HG03469 (cell line): Measurements from ENCODE around the gene KCNK5.

Source experiments
- ATAC-seq: cut with Tn5 transposase; IDR thresholded peaks from one replicate; pipeline ENCODE4 v1.9.1; 2021; ENCODE audit warnings: mild to moderate bottlenecking, moderate library complexity, moderate number of reproducible peaks; ENCODE audit not compliant: unreplicated experiment

The KCNK5 gene

DNA sequence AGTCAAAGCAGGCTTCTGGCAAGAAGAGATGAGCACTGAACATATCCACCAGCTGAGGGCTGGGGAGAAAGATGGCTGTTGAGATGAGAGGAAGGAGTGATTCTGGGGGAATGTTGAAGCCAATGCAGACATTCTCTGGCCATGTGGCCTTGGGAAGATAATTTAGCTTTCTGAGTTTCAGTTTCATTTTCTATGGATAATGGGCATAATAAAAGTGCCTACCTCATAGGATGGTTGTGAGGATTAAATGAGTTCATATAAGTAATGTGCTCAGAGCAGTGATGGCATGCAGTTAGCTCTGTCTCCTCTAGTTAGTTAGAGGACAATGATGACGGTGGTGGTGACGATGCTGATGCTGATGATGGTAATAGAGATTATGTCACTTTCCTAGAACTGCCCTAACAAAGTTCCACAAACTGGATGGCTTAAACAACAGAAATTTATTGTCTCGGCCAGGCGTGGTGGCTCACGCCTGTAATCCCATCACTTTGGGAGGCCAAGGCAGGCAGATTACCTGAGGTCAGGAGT is 18.5 kb upstream of the KCNK5 start:
- ATAC-seq = no peak

- ATAC-seq = no peak
Observed at GRCh38 chr6:39243809-39244208, 14.5 kb upstream of the KCNK5 start.

DNA sequence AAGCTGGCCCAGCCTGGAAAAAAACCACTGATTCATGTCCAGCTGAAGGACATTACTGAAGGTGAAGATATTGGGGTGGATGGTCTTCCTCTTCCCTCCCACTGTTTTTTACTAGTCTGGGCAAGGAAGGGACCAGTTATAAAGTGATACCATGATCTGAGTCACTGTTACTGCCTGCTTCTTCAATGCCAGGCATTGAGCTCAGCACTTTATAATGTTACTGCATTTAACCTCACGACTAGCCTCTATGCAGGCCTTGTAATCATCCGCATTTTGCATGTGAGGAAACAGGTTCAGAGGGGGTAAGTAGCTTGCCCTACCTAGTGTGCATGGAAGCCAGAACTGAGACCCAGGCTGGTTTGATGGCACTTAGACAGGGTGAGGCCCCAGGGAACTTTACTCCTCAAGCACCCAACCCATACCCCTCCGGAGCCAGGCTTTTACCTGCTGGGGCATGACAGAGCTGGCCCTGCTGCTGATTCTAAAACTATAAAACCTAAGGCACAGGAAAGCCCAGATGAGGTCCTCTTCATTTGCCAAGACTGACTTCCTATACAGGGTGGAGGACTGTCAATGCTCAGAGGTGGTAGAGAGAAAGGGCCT is 11.0 kb upstream of the KCNK5 start:
- ATAC-seq = no peak

DNA sequence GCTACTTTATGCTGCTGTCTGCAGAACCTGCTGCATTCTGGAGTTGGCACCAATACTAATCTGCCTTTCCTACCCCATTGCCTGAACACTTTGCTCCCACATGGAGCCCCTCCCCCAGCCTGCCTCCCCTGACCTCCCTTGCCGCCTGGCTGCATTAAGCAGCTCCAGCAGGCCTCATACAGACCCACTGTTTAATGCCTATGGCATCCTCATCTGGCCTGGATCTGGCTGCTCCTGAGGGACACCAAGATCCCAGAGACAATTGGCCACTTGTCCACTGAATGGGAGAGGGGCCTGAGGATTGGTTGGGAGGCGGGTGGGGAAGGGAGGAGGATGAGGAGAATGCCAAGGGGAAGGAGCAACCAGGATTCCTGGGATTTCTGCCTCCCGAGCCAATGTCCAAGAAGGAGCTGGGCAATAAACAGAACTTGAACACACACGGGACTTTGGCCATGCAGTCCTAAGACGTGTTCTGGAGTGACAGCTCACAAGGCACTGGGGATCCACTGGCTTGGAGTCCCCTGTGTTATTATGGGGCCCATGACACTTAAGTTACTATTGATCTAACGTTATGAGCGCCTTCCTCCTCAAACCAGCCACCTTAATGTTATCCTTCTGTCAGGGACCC is 10.4 kb upstream of the KCNK5 start:
- no peak for ATAC-seq

DNA sequence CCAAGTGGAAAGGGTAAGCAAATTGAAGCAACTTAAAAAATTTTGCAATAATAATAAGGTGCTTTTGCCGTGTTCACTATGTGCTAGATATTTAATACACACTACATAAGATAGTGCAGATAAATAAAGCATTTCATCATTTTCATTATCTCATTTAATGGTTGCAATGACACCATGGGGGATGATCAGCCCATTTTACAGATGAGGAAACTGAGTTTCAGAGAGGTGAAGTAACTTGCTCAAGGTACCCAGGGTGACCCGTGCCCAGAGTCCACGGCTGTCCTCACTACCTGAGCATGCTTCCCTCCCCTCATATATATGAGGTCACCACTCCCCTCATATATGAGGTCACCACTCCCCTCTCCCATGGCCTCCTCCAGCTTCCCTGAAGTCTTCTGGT is 7.5 kb upstream of the KCNK5 start:
- no peak for ATAC-seq

DNA sequence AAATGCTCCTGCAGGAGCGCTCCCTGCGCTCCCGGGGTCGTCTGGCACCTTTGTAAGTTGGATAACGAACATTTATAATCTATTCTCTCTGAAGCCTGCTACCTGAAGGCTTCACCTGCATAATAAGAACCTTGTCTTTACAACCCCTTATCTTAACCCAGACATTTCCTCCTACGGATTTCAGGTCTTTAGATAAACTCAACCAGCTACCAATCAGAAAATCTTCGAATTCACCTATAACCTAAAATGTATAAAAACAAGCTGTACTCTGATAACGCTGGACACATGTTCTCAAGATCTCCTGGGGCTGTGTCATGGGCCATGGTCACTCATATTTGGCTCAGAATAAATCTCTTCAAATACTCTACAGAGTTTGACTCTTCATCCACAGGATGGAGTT is 4.1 kb upstream of the KCNK5 start:
- ATAC-seq = no peak

GRCh38 chr6:39231521-39232243 is 2.4 kb upstream of the KCNK5 start:
- ATAC-seq = no peak

GRCh38 chr6:39230654-39231035 is 1.4 kb upstream of the KCNK5 start:
- no peak for ATAC-seq

DNA sequence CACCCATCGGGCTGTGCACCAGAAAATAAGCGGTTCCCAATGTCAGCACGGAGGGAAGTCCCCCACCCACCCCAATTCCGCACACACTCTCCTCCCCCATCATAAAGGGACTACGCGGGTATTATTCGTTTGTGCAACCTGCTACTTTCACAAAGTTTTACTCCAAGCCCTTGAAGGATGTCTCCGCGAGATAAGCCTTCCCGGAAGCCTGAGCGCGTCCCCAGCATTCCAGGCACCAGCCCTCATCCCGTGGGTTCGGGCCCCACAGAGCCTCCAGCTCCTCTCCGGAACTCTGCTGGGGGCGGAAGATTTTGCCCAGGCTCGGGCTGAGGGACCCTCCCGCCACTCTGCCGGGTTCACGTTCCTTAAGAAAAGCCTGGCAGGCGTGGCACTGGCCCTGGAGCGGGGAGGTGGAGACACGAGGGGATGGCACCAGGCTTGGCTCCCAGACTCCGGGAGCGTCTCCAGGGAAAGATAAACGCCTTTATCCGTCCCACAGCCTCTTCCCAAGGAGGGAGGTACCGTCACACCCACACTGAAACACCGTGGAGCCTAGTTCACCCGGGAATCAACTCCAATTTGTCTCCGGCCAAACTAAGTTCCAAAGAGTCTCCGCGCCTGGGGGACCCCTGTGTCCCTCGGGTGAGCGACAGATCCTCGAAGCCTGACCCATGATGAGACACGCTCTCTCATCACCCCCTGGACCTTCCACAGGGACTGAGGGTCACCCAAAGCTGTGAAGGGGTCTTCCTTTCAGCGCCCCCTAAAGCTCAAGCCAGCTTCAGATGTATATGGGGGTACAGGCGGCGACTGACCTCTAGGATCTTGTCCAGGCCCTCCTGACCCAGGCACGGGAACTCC is 934 bp downstream of the KCNK5 start:
- no peak for ATAC-seq

- ATAC-seq = no peak
Observed at GRCh38 chr6:39227476-39227875, 1.8 kb downstream of the KCNK5 start.

GRCh38 chr6:39226639-39227329 is 2.5 kb downstream of the KCNK5 start:
- ATAC-seq = no peak

DNA sequence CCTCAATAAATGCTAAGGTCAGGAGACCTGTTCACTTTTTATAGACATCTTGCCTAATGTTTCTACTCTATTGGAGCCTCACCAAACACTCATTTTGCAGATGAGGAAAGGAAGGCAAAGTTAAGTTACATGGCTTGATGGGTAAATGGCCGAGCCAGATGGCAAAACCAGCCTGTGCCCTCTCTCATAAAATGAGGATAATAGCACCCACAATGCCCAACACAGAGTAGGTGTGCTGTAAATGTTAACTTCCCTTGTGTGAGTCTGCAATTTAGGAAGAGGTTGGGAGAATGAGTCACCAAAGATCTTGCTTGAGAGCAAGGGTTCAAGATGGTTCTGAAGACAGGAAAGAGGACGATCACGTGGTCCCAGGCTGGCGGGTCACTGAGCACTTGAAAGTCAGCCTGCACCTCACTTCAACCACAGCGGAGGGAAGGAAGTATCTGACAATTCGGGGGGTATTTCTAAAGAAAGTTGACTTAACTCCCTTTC is 3.3 kb downstream of the KCNK5 start:
- no peak for ATAC-seq

GRCh38 chr6:39225543-39225942 is 3.7 kb downstream of the KCNK5 start:
- ATAC-seq = no peak

GRCh38 chr6:39224523-39225182 is 4.6 kb downstream of the KCNK5 start:
- ATAC-seq = no peak

- no peak for ATAC-seq
Observed at GRCh38 chr6:39224011-39224410, 5.3 kb downstream of the KCNK5 start.

DNA sequence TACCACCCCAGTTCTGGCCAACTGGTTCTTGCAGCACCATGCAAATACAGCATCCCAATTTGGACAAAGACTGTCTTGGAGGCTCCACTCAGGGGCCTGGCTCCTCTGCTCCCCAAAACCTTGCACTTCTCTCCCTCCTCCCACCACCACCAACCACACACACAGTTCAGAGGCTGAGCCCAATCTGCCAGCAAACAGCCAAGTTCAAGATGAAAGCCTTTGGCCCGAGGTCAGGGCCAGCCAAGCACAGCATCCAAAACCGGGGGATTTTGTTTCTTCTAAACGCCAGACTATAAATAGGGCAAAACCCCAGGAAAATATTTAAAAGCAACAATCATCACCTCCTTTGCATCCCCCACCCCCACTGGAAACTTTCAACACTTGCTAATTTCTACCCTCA is 5.7 kb downstream of the KCNK5 start:
- no peak for ATAC-seq

- no peak for ATAC-seq
Observed at GRCh38 chr6:39223061-39223460, 6.2 kb downstream of the KCNK5 start.

DNA sequence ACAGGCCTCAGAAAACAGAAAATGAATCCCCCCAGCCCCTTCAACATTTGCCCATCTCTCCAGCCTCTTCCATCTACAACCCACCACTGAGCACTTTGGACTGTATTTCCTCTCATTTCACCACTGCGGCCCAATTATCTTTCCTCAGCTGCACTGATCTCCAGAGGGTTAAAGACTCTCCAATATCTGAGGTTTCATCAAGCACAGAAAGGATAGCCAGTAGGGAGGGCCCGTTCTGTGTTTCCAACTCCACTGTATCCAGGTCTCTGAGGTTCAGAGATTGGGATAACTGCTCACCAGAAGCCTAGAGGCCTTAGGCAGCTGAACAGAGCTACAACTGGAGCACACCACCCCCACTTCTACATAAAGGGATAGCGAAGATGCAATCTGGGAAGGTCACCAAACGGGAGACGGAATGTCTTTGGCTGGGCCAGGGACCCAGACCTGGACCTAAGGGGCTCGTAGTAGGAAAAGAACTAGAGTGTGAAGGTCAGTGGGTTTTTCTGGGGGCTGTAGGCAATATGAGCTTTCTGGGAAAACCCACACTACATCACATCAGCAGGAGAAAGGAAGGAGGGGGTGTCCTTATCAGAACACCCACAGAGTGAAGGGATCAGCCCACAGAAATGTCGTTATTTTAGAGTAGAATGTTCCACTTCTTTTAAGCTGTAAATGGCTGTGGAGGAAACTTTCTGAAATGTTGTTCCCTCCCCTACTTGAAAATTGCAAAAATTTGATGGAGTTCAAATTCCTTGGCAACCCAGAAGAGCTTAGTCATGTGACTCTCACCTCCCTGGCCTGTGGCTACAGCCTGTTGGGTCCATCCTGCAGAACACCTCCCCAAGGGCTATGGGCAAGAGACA is 7.3 kb downstream of the KCNK5 start:
- ATAC-seq = no peak

GRCh38 chr6:39221115-39221514 is 8.2 kb downstream of the KCNK5 start:
- no peak for ATAC-seq
